ENCODE results near the gene PRLR. TPM values are rescaled to one million over a fixed set of nuclear protein-coding genes. Genes with fewer than 3 reads are reported as not detected.

PRLR gene
- total and polyA plus RNA-seq, 10 of the 15 experiments (the other 5 are each of a cell fraction or from before 2014, with no cell fraction given): 0.03 to 8.1 (median 0.20) TPM

GRCh38 chr5:35218981-35219380, 11.3 kb downstream of the PRLR start:
- H3K9ac ChIP-seq (ENCODE audit: control insufficient read depth, insufficient read depth, low read length): no peak overlapping the region
- no peaks in the 10 kb centered on the region for H3K79me2 ChIP-seq (ENCODE audit: control insufficient read depth, insufficient read depth, low read length)
- no peak overlapping the region for H3K4me2 ChIP-seq (ENCODE audit: control insufficient read depth, insufficient read depth)
- RAD21 ChIA-PET (ENCODE audit: unreplicated experiment): no interaction called here
- H3K27me3 ChIP-seq (replicated peaks in 1 of 2; ENCODE audit: control insufficient read depth in 2 of 2, insufficient read depth in 2 of 2, low read length in 1 of 2): no peaks in the 10 kb centered on the region
- no TSS peak for BruUV-seq (replicated peaks)
- CTCF ChIA-PET: no interaction called here
- FAIRE-seq (no peak), DNase-seq (ENCODE audit: low read depth, low spot score) (no peak), ATAC-seq (no peak)
- H4K20me1 ChIP-seq (ENCODE audit: control insufficient read depth, insufficient read depth): no peaks in the 10 kb centered on the region
- H3K9me3 ChIP-seq (replicated peaks; ENCODE audit: control insufficient read depth, insufficient read depth, low read length): no peaks in the 10 kb centered on the region; the same call in 2 of the 3 replicates
- POLR2A ChIA-PET: no interaction called here
- 60% methylated on average over 4 of the region's 4 CpGs for WGBS (ENCODE audit: insufficient coverage, insufficient replicate concordance, low lambda C conversion rate, missing lambda C conversion rate)
- SMC1A ChIA-PET (ENCODE audit: uncharacterized antibody, unreplicated experiment): interaction anchor here (0.7 to 1.0 kb wide), 2 partner anchors 9 to 22 kb away, joined by 3 read pairs; no protein-coding TSS in a partner anchor
- in situ Hi-C loops (cut with MboI) (no loop called here), intact Hi-C loops (cut with micrococcal nuclease; ENCODE audit: unreplicated experiment) (no loop called here)
- H2AFZ ChIP-seq (ENCODE audit: control insufficient read depth, low read depth, low read length): no peak overlapping the region
- no peaks in the 10 kb centered on the region; a peak in 1 of 4 replicates for H3K36me3 ChIP-seq (ENCODE audit: control insufficient read depth in 2 of 2, insufficient read depth in 2 of 2, low read length in 1 of 2)
- TF ChIP-seq RCOR1 (conservative IDR thresholded peaks at IDR 0.05; ENCODE audit: low read depth, low read length) (no peak), NFIC (IDR thresholded peaks at IDR 0.05; ENCODE audit: low read depth, low read length) (no peak), NFYB (IDR thresholded peaks at IDR 0.05; ENCODE audit: insufficient read depth, low read depth, low read length) (no peak)
- no peak overlapping the region for H3K27ac ChIP-seq (ENCODE audit: control insufficient read depth, insufficient read depth)
- H3K4me1 ChIP-seq (ENCODE audit: control insufficient read depth, insufficient read depth, low read length): no peaks in the 10 kb centered on the region
- no peak overlapping the region for H3K4me3 ChIP-seq

DNA sequence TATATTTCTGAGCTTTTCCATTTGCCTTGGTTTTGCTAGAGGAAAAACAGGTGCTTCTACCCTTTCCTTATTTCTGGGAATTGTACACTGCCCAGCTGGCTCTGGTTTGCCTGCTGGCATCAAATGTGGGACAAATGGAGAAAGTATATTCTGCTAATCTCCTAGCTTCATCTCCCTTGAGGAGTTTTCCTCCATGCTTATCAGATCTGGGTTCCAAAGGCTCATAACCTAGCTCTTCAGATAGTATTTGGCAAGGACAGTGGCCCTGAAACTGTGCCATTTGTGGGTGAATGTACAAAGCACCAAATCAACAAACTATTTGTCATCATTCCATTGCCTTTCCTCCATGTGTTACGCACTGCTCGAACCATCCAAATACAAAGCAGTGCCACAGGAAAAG, 16.2 kb downstream of the PRLR start:
- Histone ChIP-seq H3K79me2 (ENCODE audit: control insufficient read depth, insufficient read depth, low read length) (no peaks in the 10 kb centered on the region), H3K4me1 (ENCODE audit: control insufficient read depth, insufficient read depth, low read length) (peaks cover 12% of the 10 kb centered on the region; the same call in 1 of the 2 replicates), H3K27ac (ENCODE audit: control insufficient read depth, insufficient read depth) (no peak overlapping the region), H3K36me3 (ENCODE audit: control insufficient read depth in 2 of 2, insufficient read depth in 2 of 2, low read length in 1 of 2) (no peaks in the 10 kb centered on the region; a peak in 1 of 4 replicates), H3K4me3 (no peak overlapping the region), H4K20me1 (ENCODE audit: control insufficient read depth, insufficient read depth) (no peaks in the 10 kb centered on the region), H2AFZ (ENCODE audit: control insufficient read depth, low read depth, low read length) (no peak overlapping the region), H3K4me2 (ENCODE audit: control insufficient read depth, insufficient read depth) (no peak overlapping the region), H3K27me3 (replicated peaks in 1 of 2; ENCODE audit: control insufficient read depth in 2 of 2, insufficient read depth in 2 of 2, low read length in 1 of 2) (no peaks in the 10 kb centered on the region), H3K9ac (ENCODE audit: control insufficient read depth, insufficient read depth, low read length) (no peak overlapping the region), H3K9me3 (replicated peaks; ENCODE audit: control insufficient read depth, insufficient read depth, low read length) (no peaks in the 10 kb centered on the region; the same call in 2 of the 3 replicates)
- RAD21 ChIA-PET (ENCODE audit: unreplicated experiment): interaction anchor here (1.3 to 9.5 kb wide), 15 partner anchors 9 to 222 kb away, joined by 3 to 108 read pairs (median 7); partner anchors contain the start of gene PRLR
- POLR2A ChIA-PET: interaction anchor here (0.8 to 5.8 kb wide), 4 partner anchors 9 to 48 kb away, joined by 3 to 49 read pairs (median 24); partner anchors contain the start of gene PRLR
- 91% methylated on average over 2 of the region's 2 CpGs for WGBS (ENCODE audit: insufficient coverage, insufficient replicate concordance, low lambda C conversion rate, missing lambda C conversion rate)
- SMC1A ChIA-PET (ENCODE audit: uncharacterized antibody, unreplicated experiment): interaction anchor here (0.8 to 13.1 kb wide), 15 partner anchors 11 to 256 kb away, joined by 3 to 224 read pairs (median 11); partner anchors contain the start of gene PRLR
- DNase-seq (ENCODE audit: low read depth, low spot score) (no peak), FAIRE-seq (no peak), ATAC-seq (no peak)
- in situ Hi-C loops (cut with MboI) (no loop called here), intact Hi-C loops (cut with micrococcal nuclease; ENCODE audit: unreplicated experiment) (no loop called here)
- CTCF ChIA-PET: interaction anchor here (1.0 to 4.6 kb wide), 14 partner anchors 11 to 222 kb away, joined by 3 to 104 read pairs (median 6); partner anchors contain the start of gene PRLR
- BruUV-seq (replicated peaks): no TSS peak
- TF ChIP-seq, protein P1, sequence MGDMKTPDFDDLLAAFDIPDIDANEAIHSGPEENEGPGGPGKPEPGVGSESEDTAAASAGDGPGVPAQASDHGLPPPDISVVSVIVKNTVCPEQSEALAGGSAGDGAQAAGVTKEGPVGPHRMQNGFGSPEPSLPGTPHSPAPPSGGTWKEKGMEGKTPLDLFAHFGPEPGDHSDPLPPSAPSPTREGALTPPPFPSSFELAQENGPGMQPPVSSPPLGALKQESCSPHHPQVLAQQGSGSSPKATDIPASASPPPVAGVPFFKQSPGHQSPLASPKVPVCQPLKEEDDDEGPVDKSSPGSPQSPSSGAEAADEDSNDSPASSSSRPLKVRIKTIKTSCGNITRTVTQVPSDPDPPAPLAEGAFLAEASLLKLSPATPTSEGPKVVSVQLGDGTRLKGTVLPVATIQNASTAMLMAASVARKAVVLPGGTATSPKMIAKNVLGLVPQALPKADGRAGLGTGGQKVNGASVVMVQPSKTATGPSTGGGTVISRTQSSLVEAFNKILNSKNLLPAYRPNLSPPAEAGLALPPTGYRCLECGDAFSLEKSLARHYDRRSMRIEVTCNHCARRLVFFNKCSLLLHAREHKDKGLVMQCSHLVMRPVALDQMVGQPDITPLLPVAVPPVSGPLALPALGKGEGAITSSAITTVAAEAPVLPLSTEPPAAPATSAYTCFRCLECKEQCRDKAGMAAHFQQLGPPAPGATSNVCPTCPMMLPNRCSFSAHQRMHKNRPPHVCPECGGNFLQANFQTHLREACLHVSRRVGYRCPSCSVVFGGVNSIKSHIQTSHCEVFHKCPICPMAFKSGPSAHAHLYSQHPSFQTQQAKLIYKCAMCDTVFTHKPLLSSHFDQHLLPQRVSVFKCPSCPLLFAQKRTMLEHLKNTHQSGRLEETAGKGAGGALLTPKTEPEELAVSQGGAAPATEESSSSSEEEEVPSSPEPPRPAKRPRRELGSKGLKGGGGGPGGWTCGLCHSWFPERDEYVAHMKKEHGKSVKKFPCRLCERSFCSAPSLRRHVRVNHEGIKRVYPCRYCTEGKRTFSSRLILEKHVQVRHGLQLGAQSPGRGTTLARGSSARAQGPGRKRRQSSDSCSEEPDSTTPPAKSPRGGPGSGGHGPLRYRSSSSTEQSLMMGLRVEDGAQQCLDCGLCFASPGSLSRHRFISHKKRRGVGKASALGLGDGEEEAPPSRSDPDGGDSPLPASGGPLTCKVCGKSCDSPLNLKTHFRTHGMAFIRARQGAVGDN (IDR thresholded peaks at IDR 0.05): no peak
- no peak for TF ChIP-seq EZH2 (IDR thresholded peaks at IDR 0.05; ENCODE audit: borderline replicate concordance, control insufficient read depth, low read depth, low read length)
- TF ChIP-seq SRF (IDR thresholded peaks at IDR 0.05; ENCODE audit: low read depth in 2 of 2, low read length in 2 of 2): no peak
- TF ChIP-seq, protein P2, sequence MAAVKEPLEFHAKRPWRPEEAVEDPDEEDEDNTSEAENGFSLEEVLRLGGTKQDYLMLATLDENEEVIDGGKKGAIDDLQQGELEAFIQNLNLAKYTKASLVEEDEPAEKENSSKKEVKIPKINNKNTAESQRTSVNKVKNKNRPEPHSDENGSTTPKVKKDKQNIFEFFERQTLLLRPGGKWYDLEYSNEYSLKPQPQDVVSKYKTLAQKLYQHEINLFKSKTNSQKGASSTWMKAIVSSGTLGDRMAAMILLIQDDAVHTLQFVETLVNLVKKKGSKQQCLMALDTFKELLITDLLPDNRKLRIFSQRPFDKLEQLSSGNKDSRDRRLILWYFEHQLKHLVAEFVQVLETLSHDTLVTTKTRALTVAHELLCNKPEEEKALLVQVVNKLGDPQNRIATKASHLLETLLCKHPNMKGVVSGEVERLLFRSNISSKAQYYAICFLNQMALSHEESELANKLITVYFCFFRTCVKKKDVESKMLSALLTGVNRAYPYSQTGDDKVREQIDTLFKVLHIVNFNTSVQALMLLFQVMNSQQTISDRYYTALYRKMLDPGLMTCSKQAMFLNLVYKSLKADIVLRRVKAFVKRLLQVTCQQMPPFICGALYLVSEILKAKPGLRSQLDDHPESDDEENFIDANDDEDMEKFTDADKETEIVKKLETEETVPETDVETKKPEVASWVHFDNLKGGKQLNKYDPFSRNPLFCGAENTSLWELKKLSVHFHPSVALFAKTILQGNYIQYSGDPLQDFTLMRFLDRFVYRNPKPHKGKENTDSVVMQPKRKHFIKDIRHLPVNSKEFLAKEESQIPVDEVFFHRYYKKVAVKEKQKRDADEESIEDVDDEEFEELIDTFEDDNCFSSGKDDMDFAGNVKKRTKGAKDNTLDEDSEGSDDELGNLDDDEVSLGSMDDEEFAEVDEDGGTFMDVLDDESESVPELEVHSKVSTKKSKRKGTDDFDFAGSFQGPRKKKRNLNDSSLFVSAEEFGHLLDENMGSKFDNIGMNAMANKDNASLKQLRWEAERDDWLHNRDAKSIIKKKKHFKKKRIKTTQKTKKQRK (IDR thresholded peaks at IDR 0.05; ENCODE audit: low read depth, low read length): no peak
- TF ChIP-seq ASH2L (IDR thresholded peaks at IDR 0.05; ENCODE audit: borderline replicate concordance, low read depth): no peak
- no peak for TF ChIP-seq PAX8 (IDR thresholded peaks at IDR 0.05)
